Breast epithelium (tissue), 3 donors: ENCODE measurements around the gene MYO1B.

Experiments
- POLR2A ChIP-seq: fragments of 450-650 bp; IDR thresholded peaks from one replicate; pipeline ENCODE4 v1.6.1; 2016; ENCODE audit warnings: antibody characterized with exemption, mild to moderate bottlenecking, moderate library complexity
- POLR2AphosphoS5 ChIP-seq, 3 donors: sonication (generic); formaldehyde crosslinking; IDR thresholded peaks; one replicate each; pipeline ENCODE4 v1.6.1; 2017; ENCODE audit warnings: antibody characterized with exemption in 3 of 3
- TF ChIP-seq, protein P1 (sequence below), 3 donors: fragments of 450-650 bp; IDR thresholded peaks; one replicate each; pipeline ENCODE4 v1.5.1; 2016 to 2017; ENCODE audit warnings: antibody characterized with exemption in 3 of 3, mild to moderate bottlenecking in 3 of 3, moderate library complexity in 3 of 3

DNA sequence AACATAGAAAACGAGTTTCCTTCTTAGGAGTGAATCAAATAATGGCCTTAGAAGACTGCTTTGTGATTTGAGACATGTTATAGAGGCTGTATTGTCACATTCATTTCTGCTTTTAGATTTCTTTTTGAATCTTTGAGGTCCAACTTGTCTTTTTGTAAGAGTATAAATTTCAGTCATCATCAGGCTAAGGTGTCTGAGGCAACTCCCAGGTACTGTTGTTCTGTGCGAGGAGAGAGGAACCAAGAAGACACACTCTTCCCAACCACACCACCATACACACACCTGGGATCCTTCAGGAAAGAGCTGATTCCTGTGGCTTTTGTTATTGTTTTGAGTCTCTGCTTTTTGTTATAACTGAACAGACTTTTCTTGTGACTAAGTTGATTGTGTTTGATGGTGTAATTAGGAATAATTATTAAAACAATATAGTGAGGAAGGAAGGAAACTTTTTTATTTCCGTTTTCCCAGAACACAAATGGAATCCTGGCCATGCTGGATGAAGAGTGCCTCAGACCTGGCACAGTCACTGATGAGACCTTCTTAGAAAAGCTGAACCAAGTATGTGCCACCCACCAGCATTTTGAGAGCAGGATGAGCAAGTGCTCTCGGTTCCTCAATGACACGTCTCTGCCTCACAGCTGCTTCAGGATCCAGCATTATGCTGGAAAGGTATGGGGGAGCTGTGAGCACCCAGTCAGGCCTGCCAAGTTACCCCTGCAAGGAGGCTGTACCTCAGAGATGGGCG, 140.4 kb downstream of the MYO1B start:
- TF ChIP-seq, protein P1, sequence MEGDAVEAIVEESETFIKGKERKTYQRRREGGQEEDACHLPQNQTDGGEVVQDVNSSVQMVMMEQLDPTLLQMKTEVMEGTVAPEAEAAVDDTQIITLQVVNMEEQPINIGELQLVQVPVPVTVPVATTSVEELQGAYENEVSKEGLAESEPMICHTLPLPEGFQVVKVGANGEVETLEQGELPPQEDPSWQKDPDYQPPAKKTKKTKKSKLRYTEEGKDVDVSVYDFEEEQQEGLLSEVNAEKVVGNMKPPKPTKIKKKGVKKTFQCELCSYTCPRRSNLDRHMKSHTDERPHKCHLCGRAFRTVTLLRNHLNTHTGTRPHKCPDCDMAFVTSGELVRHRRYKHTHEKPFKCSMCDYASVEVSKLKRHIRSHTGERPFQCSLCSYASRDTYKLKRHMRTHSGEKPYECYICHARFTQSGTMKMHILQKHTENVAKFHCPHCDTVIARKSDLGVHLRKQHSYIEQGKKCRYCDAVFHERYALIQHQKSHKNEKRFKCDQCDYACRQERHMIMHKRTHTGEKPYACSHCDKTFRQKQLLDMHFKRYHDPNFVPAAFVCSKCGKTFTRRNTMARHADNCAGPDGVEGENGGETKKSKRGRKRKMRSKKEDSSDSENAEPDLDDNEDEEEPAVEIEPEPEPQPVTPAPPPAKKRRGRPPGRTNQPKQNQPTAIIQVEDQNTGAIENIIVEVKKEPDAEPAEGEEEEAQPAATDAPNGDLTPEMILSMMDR (IDR thresholded peaks at IDR 0.05): no peak
- no peak for TF ChIP-seq POLR2A
- no peak for TF ChIP-seq POLR2AphosphoS5 (IDR thresholded peaks at IDR 0.05)
